K562 (cell line): ENCODE data around the gene KRTAP10-4. TPM values are rescaled to one million over a fixed set of nuclear protein-coding genes. Genes with fewer than 3 reads are reported as not detected.

Source experiments
- ATAC-seq: fragments of 200-7000 bp; cut with Tn5 transposase; 3 replicates; pipeline ENCODE4 v1.9.1; 2020; ENCODE audit warnings: moderate library complexity
- BruUV-seq: library from RNA; stranded (reverse); fragments of 400-500 nt; replicated peaks from 2 replicates; lab custom pipeline; 2021; lab: Mats Ljungman, UMichigan
- CTCF ChIA-PET: fragments of 300-600 bp; formaldehyde crosslinking; extraction: SDS; loops from one replicate; lab custom pipeline; 2021; ENCODE audit warnings: low intra/inter-chr PET ratio; lab: Yijun Ruan, JAX
- POLR2A ChIA-PET: fragments of 300-600, 350-650 bp; sonication (Branson Sonifier 250); formaldehyde crosslinking; extraction: SDS; loops from one replicate; lab custom pipeline; 2021; ENCODE audit warnings: antibody characterized with exemption, inconsistent platforms; lab: Yijun Ruan, JAX
- DNase-seq, 4 experiments: peaks; one replicate each; pipeline versions ENCODE4 v3.0.0 to v3.0.0-alpha.2; 2011 to 2018; ENCODE audit warnings: low spot score in 3 of 4, mixed read lengths in 3 of 4; ENCODE audit errors: extremely low read depth in 1 of 4
- FAIRE-seq: peaks from 2 replicates; lab custom pipeline; 2011; peaks lifted over from hg19 to GRCh38; lab: Jason Lieb, UNC
- H2AFZ ChIP-seq: 2 replicates; pipeline ENCODE4 v1.6.0; 2011; ENCODE audit warnings: low read depth, low read length, control low read depth, inconsistent platforms
- H3K27ac ChIP-seq: fragments of 200-600 bp; 3 replicates; pipeline ENCODE4 v1.8.0; 2011; ENCODE audit warnings: low read depth, mild to moderate bottlenecking, control low read depth, inconsistent platforms, low read length, moderate library complexity, mixed read lengths; ENCODE audit errors: extremely low read depth
- H3K27me3 ChIP-seq, 2 experiments: fragments of 300-600 bp in 1 of 2; 2 replicates in 1 of 2; 3 replicates in 1 of 2; pipeline versions ENCODE4 v1.6.0 to v1.8.0; 2011; ENCODE audit warnings: inconsistent platforms in 2 of 2, low read length in 2 of 2, mild to moderate bottlenecking in 1 of 2, mixed read lengths in 1 of 2, moderate library complexity in 1 of 2; ENCODE audit not compliant: control insufficient read depth in 2 of 2, insufficient read depth in 2 of 2
- H3K36me3 ChIP-seq: fragments of 300-600 bp; 3 replicates; pipeline ENCODE4 v1.8.0; 2011; ENCODE audit warnings: mild to moderate bottlenecking, low read length, inconsistent platforms; ENCODE audit not compliant: control insufficient read depth, insufficient read depth
- H3K4me1 ChIP-seq, 2 experiments: fragments of 200-600 bp in 1 of 2; replicated peaks in 1 of 2; 2 replicates in 1 of 2; 3 replicates in 1 of 2; pipeline versions ENCODE4 v1.5.1 to v1.8.0; 2011; ENCODE audit warnings: inconsistent platforms in 2 of 2, low read length in 2 of 2, mild to moderate bottlenecking in 1 of 2, mixed read lengths in 1 of 2, moderate library complexity in 1 of 2; ENCODE audit not compliant: control insufficient read depth in 2 of 2, insufficient read depth in 2 of 2
- H3K4me2 ChIP-seq: 2 replicates; pipeline ENCODE4 v1.6.1; 2011; ENCODE audit warnings: low read length, control low read depth, inconsistent platforms, mixed read lengths; ENCODE audit not compliant: insufficient read depth
- H3K4me3 ChIP-seq: fragments of 200-600 bp; sonication (generic), shearing (Covaris generic); 2 replicates; pipeline ENCODE4 v1.5.1; 2016; ENCODE audit warnings: control low read depth, inconsistent platforms
- H3K79me2 ChIP-seq: fragments of 200-600 bp; 3 replicates; pipeline ENCODE4 v1.8.0; 2011; ENCODE audit warnings: low read length, inconsistent platforms; ENCODE audit not compliant: control insufficient read depth, insufficient read depth
- H3K9ac ChIP-seq, 2 experiments: 2 replicates each; pipeline versions ENCODE4 v1.6.0 to v1.6.1; 2011; ENCODE audit warnings: low read depth in 2 of 2, low read length in 2 of 2, control low read depth in 1 of 2, inconsistent platforms in 1 of 2, mild to moderate bottlenecking in 1 of 2, mixed read lengths in 1 of 2; ENCODE audit not compliant: insufficient read depth in 1 of 2
- H3K9me1 ChIP-seq: one replicate; pipeline ENCODE4 v1.6.0; 2011; ENCODE audit warnings: inconsistent platforms, mild to moderate bottlenecking, low read length, moderate library complexity; ENCODE audit not compliant: control insufficient read depth, insufficient read depth
- H3K9me3 ChIP-seq: replicated peaks from 2 replicates; pipeline ENCODE4 v1.5.1; 2011; ENCODE audit warnings: low read depth, low read length, inconsistent platforms; ENCODE audit not compliant: control insufficient read depth, insufficient read depth
- H4K20me1 ChIP-seq: replicated peaks from 2 replicates; pipeline ENCODE4 v1.6.1; 2011; ENCODE audit warnings: low read length, inconsistent platforms, mixed read lengths; ENCODE audit not compliant: control insufficient read depth, insufficient read depth
- ARID2 ChIP-seq: fragments of 450-650 bp; IDR thresholded peaks from 2 replicates; pipeline ENCODE4 v1.6.1; 2017; ENCODE audit warnings: antibody characterized with exemption, mild to moderate bottlenecking
- BRF1 ChIP-seq: IDR thresholded peaks from 3 replicates; pipeline ENCODE4 v1.6.1; 2011; ENCODE audit warnings: borderline replicate concordance, mild to moderate bottlenecking; ENCODE audit not compliant: insufficient read length; ENCODE audit errors: extremely low read depth
- BRF2 ChIP-seq: IDR thresholded peaks from 3 replicates; pipeline ENCODE4 v1.6.1; 2011; ENCODE audit warnings: borderline replicate concordance, mild to moderate bottlenecking; ENCODE audit not compliant: insufficient read length, insufficient read depth
- E2F4 ChIP-seq: sonication (generic); formaldehyde crosslinking; IDR thresholded peaks from 2 replicates; pipeline ENCODE4 v1.8.0; 2022; ENCODE audit warnings: mild to moderate bottlenecking, low read depth, missing genetic modification reagents
- PTTG1 ChIP-seq: fragments of 450-650 bp; IDR thresholded peaks from 2 replicates; pipeline ENCODE4 v1.6.1; 2016; ENCODE audit warnings: low read depth, mild to moderate bottlenecking, missing genetic modification characterization, missing compliant biosample characterization
- SAP30 ChIP-seq: fragments of 200-600 bp; sonication (generic); IDR thresholded peaks from 2 replicates; pipeline ENCODE4 v1.6.1; 2012; ENCODE audit warnings: borderline replicate concordance, low read depth, mild to moderate bottlenecking, moderate library complexity, low read length, control low read depth, inconsistent platforms; ENCODE audit not compliant: insufficient read depth, poor library complexity, severe bottlenecking
- ZNF175 ChIP-seq: fragments of 200-800 bp; sonication (Bioruptor generic); IDR thresholded peaks from 2 replicates; pipeline ENCODE4 v1.6.1; 2016; ENCODE audit warnings: low read depth, mild to moderate bottlenecking, missing genetic modification characterization, missing compliant biosample characterization
- ZNF23 ChIP-seq: fragments of 250-450 bp; sonication (Bioruptor Pico); IDR thresholded peaks from 2 replicates; pipeline ENCODE4 v1.4.0; 2020; ENCODE audit warnings: mild to moderate bottlenecking
- ZNF274 ChIP-seq: IDR thresholded peaks from 2 replicates; pipeline ENCODE4 v1.6.1; 2011; ENCODE audit warnings: low read depth, mild to moderate bottlenecking, low read length, moderate library complexity, borderline replicate concordance
- ZNF77 ChIP-seq: fragments of 250-450 bp; sonication (Bioruptor Pico); IDR thresholded peaks from 2 replicates; pipeline ENCODE4 v1.5.0; 2020
- WGBS: fragments of 100-300 bp; shearing (Covaris generic); methylation state at CpG from one replicate; pipeline ENCODE4 v1.1.6; 2016; ENCODE audit warnings: low coverage, mixed read lengths; ENCODE audit not compliant: insufficient coverage; ENCODE audit errors: missing lambda C conversion rate; 5-methylcytosine and 5-hydroxymethylcytosine counted together
- in situ Hi-C: fragments of 300-500 bp; cut with MboI; formaldehyde crosslinking; loops from 4 replicates; pipeline ENCODE4 v1.15.0; 2018; ENCODE audit warnings: inconsistent platforms, mixed read lengths
- intact Hi-C: fragments of 100-400 bp; cut with micrococcal nuclease; formaldehyde crosslinking; loops from 2 replicates; pipeline ENCODE4 v1.14.2; 2022
- polyA plus RNA-seq, 8 experiments: library from polyadenylated mRNA; depleted of rRNA in 4 of 8; stranded (reverse) in 5 of 8; unstranded in 3 of 8; fragments of >200 nt; fragmentation: Nextera tagmentation in 2 of 8; fragmentation: Illumina TruSeq in 1 of 8; extraction: Ambion mirVana in 2 of 8; extraction: Trizol in 1 of 8; gene quantifications; 2 replicates each; pipeline versions ENCODE4 v1.2.1 to v1.2.3, GENCODE V29; 2011 to 2014; ENCODE audit warnings: inconsistent platforms in 1 of 8, missing spikeins in 1 of 8
- total RNA-seq, 7 experiments: library from RNA; depleted of rRNA in 6 of 7; stranded (reverse); fragments of >200 nt in 6 of 7; fragmentation: Illumina TruSeq in 2 of 7; extraction: Trizol in 2 of 7; gene quantifications; 2 replicates each; pipeline versions ENCODE4 v1.2.1 to v1.2.3, GENCODE V29; 2011 to 2021; ENCODE audit warnings: low replicate concordance in 1 of 7
- TF ChIP-seq, protein P1 (sequence below): fragments of 250-450 bp; sonication (Bioruptor Pico); IDR thresholded peaks from 2 replicates; pipeline ENCODE4 v1.8.0; 2022; ENCODE audit warnings: inconsistent platforms
- TF ChIP-seq, protein P2 (sequence below), 2 experiments: IDR thresholded peaks in 1 of 2; conservative IDR thresholded peaks in 1 of 2; 2 replicates each; pipeline ENCODE4 v1.6.1; 2016; ENCODE audit warnings: low read depth in 2 of 2, mild to moderate bottlenecking in 1 of 2, missing compliant biosample characterization in 1 of 2, missing genetic modification characterization in 1 of 2, moderate library complexity in 1 of 2

KRTAP10-4 gene
- total and polyA plus RNA-seq, 9 of the 15 experiments (the other 6 are each of a cell fraction or from before 2014, with no cell fraction given) = not detected

DNA sequence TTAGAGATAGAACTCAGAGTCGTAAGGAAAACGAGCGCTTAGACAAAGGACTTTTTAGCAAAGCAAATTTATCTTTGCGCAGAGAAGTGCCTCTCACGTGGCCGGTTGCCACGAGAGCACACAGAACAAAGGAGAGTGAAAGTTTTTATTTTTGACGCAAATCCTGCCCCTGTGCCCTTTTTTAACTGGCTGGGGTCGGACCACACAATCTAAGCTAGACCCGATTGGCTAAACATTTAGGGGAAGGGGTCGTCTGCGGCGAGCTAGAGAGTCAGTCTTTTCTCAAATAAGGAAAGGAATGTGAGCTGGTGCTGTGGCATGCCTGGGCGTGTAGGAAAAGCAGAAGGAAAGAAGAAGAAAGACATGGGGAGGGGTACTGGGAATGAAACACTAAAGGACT, 24.6 kb upstream of the KRTAP10-4 start:
- no peaks in the 10 kb centered on the region for H4K20me1 ChIP-seq
- peaks cover 16 to 41% of the 10 kb centered on the region in 2 experiments; a peak in 4 of 5 replicates for H3K27me3 ChIP-seq
- H3K4me3 ChIP-seq = no peak overlapping the region
- TF ChIP-seq ARID2 = no peak
- TF ChIP-seq ZNF77 (CRISPR knock-in tag) = no peak
- TF ChIP-seq, protein P1, sequence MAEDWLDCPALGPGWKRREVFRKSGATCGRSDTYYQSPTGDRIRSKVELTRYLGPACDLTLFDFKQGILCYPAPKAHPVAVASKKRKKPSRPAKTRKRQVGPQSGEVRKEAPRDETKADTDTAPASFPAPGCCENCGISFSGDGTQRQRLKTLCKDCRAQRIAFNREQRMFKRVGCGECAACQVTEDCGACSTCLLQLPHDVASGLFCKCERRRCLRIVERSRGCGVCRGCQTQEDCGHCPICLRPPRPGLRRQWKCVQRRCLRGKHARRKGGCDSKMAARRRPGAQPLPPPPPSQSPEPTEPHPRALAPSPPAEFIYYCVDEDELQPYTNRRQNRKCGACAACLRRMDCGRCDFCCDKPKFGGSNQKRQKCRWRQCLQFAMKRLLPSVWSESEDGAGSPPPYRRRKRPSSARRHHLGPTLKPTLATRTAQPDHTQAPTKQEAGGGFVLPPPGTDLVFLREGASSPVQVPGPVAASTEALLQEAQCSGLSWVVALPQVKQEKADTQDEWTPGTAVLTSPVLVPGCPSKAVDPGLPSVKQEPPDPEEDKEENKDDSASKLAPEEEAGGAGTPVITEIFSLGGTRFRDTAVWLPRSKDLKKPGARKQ (CRISPR knock-in tag) = no peak
- TF ChIP-seq SAP30 = no peak
- no peak for TF ChIP-seq BRF1
- no peak for TF ChIP-seq ZNF175 (CRISPR knock-in tag)
- no peak for TF ChIP-seq ZNF23 (CRISPR knock-in tag)
- TF ChIP-seq ZNF274 = no peak
- TF ChIP-seq BRF2 = no peak
- TF ChIP-seq, protein P2, sequence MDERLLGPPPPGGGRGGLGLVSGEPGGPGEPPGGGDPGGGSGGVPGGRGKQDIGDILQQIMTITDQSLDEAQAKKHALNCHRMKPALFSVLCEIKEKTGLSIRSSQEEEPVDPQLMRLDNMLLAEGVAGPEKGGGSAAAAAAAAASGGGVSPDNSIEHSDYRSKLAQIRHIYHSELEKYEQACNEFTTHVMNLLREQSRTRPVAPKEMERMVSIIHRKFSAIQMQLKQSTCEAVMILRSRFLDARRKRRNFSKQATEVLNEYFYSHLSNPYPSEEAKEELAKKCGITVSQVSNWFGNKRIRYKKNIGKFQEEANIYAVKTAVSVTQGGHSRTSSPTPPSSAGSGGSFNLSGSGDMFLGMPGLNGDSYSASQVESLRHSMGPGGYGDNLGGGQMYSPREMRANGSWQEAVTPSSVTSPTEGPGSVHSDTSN (CRISPR knock-in tag; IDR thresholded peaks at IDR 0.05; ENCODE audit: low read depth) = no peak
- TF ChIP-seq, protein P2 (tag; conservative IDR thresholded peaks at IDR 0.05; ENCODE audit: low read depth) = no peak
- TF ChIP-seq E2F4 (CRISPR knock-in tag) = no peak
- TF ChIP-seq PTTG1 = no peak
- TF ChIP-seq, all 486 proteins: peak for 0
- intact Hi-C loops = no loop called here
- Histone ChIP-seq H3K4me2 (no peak overlapping the region), H3K9me1 (no peaks in the 10 kb centered on the region), H3K9ac (no peak overlapping the region), H3K79me2 (no peaks in the 10 kb centered on the region), H3K4me1 (peaks cover 0 to 4% of the 10 kb centered on the region in 2 experiments; a peak in 1 of 5 replicates), H2AFZ (no peak overlapping the region), H3K27ac (no peak overlapping the region), H3K36me3 (no peaks in the 10 kb centered on the region), H3K9me3 (no peaks in the 10 kb centered on the region)
- CTCF ChIA-PET = no interaction called here
- in situ Hi-C loops = no loop called here
- DNase-seq (no peak), ATAC-seq (no peak), FAIRE-seq (no peak)
- WGBS = 5% methylated on average over 14 of the region's 14 CpGs
- no TSS peak for BruUV-seq
- POLR2A ChIA-PET = no interaction called here
